HFFc6 (cell line): ENCODE results near the gene ATP2A2. TPM values are rescaled to one million over a fixed set of nuclear protein-coding genes. Genes with fewer than 3 reads are reported as not detected.
A peak's percentile ranks its signal among the peaks of the same experiment; 100 is the strongest.

Source experiments
- DNase-seq: peaks from one replicate; pipeline ENCODE4 v3.0.0-alpha.2; 2018
- H3K27ac Mint-ChIP-seq: 2 replicates; pipeline ENCODE4 v1.8.0; 2020; ENCODE audit warnings: mild to moderate bottlenecking, mixed read lengths
- H3K27me3 Mint-ChIP-seq: 2 replicates; pipeline ENCODE4 v1.8.0; 2021; ENCODE audit warnings: mild to moderate bottlenecking, moderate library complexity, mixed read lengths; ENCODE audit not compliant: insufficient read depth
- H3K36me3 Mint-ChIP-seq: 2 replicates; pipeline ENCODE4 v1.8.0; 2021; ENCODE audit warnings: low read depth, mixed read lengths
- H3K4me1 Mint-ChIP-seq: 2 replicates; pipeline ENCODE4 v1.8.0; 2020; ENCODE audit warnings: low read depth, mixed read lengths
- H3K4me3 Mint-ChIP-seq: 2 replicates; pipeline ENCODE4 v1.8.0; 2020; ENCODE audit warnings: mild to moderate bottlenecking, moderate library complexity, mixed read lengths
- H3K9me3 Mint-ChIP-seq: 2 replicates; pipeline ENCODE4 v1.8.0; 2020; ENCODE audit warnings: mild to moderate bottlenecking, mixed read lengths
- total RNA-seq, 6 experiments: library from RNA; stranded (reverse); fragmentation: NEBNext Ultra II Directional; extraction: Animal tissue kit (Norgen Biotek cat#: 25700); gene quantifications; 2 replicates in 1 of 6; 3 replicates in 5 of 6; pipeline ENCODE4 v1.2.3, GENCODE V29; 2021
- TF ChIP-seq, protein P1 (sequence below): fragments of 200-600 bp; sonication (generic); IDR thresholded peaks from 2 replicates; pipeline ENCODE4 v1.5.0; 2021; ENCODE audit warnings: antibody characterized with exemption, mild to moderate bottlenecking

The ATP2A2 gene
- total RNA-seq, 6 experiments from 2014 or later = 254 to 286 (median 267) TPM

DNA sequence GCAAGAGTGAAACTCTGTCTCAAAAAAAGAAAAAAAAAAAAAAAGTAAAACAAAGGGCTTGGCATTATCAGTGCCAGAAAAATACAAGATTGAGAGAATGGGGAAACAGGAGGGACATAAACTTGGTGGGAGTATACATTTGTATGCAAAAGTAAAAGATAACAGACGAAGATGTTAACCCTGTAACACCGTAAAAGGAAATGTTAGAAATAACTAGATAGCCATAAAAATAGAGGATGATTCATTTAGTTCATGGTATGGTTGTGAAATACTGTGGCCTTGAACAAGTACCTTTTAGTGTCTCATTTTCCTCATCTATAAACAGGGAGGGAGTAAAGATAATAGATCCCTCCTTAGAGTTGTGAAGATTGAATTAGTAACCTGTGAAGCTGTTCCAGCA is 33.3 kb downstream of the ATP2A2 start:
- TF ChIP-seq, protein P1, sequence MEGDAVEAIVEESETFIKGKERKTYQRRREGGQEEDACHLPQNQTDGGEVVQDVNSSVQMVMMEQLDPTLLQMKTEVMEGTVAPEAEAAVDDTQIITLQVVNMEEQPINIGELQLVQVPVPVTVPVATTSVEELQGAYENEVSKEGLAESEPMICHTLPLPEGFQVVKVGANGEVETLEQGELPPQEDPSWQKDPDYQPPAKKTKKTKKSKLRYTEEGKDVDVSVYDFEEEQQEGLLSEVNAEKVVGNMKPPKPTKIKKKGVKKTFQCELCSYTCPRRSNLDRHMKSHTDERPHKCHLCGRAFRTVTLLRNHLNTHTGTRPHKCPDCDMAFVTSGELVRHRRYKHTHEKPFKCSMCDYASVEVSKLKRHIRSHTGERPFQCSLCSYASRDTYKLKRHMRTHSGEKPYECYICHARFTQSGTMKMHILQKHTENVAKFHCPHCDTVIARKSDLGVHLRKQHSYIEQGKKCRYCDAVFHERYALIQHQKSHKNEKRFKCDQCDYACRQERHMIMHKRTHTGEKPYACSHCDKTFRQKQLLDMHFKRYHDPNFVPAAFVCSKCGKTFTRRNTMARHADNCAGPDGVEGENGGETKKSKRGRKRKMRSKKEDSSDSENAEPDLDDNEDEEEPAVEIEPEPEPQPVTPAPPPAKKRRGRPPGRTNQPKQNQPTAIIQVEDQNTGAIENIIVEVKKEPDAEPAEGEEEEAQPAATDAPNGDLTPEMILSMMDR = no peak
- Mint-ChIP-seq H3K4me1 (peaks cover 71% of the 10 kb centered on the region), H3K36me3 (peaks cover 46% of the 10 kb centered on the region; the same call in 1 of the 2 replicates), H3K27me3 (peaks cover 3% of the 10 kb centered on the region), H3K9me3 (no peaks in the 10 kb centered on the region; the same call in 1 of the 2 replicates), H3K27ac (peak overlapping the region; percentile 94), H3K4me3 (peak overlapping the region; percentile 57)
- peak; percentile 80 for DNase-seq

DNA sequence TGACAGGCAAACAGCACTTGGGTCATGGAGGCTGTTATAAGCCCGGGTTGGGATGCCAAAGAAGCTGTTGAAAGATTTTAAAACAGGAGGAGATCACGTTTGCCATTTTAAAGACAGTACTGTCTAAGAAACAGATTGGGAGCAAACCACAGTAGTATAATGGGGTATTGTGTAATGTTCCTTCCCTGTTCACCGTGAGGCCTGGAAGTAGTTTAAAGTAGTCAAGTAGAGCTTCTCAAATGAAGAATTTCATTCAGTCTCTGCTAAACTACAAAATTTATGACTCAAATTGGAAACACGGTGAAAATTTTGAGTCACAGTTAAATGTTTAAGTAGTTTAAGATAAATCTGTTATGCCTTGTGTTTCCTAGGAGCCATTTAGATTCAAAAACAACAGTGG is 35.8 kb downstream of the ATP2A2 start:
- DNase-seq = peak; percentile 89
- peak overlapping the region; percentile 94 for H3K27ac Mint-ChIP-seq
- peaks cover 36% of the 10 kb centered on the region; the same call in 1 of the 2 replicates for H3K36me3 Mint-ChIP-seq
- H3K4me1 Mint-ChIP-seq = peaks cover 70% of the 10 kb centered on the region
- no peaks in the 10 kb centered on the region; the same call in 1 of the 2 replicates for H3K9me3 Mint-ChIP-seq
- TF ChIP-seq, protein P1 = no peak
- peak overlapping the region; percentile 49 for H3K4me3 Mint-ChIP-seq
- H3K27me3 Mint-ChIP-seq = peaks cover 3% of the 10 kb centered on the region

DNA sequence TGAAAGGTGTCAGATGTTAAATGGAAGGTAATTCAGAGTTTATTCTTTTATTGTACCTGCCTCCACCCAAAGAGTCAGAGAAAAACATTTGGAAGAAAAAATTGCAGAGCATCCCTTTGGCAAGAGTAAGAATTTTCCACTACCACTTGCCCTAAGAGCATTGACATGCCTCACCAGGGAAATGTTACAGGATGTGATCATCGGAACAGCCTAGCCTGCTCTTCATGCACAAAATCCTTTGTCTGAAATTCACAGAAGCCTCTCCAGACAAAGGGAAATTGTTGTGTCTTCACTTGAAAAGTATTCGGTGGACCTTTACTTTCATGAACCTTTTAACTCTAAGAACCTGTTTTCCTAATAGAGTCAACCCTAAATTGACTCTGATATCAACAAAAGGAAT is 36.9 kb downstream of the ATP2A2 start:
- TF ChIP-seq, protein P1 = no peak
- Mint-ChIP-seq H3K4me1 (peaks cover 63% of the 10 kb centered on the region), H3K27me3 (peaks cover 3% of the 10 kb centered on the region), H3K9me3 (no peaks in the 10 kb centered on the region), H3K36me3 (peaks cover 31% of the 10 kb centered on the region), H3K27ac (peak overlapping the region; percentile 94), H3K4me3 (peak overlapping the region; percentile 60)
- peak; percentile 55 for DNase-seq

DNA sequence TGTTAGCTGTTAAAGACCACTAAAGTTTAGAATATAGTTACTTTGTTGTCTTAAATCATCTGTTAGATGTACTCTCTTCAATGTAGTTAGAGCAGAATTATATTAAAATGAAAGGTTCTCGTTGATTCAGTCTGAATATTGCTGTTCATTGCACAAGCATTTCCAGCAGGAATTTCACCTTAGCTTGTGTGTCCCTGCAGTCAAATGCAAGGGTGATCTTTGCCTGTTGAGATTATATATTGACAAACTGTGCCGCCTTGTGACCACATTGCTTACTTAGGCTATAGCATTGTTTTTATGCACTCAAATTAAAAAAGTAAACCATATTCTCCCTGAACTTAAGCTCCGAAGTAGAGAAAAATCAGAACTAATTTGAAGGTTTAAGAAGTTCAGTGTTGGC is 39.5 kb downstream of the ATP2A2 start:
- TF ChIP-seq, protein P1 = no peak
- Mint-ChIP-seq H3K4me1 (peaks cover 39% of the 10 kb centered on the region), H3K27me3 (no peaks in the 10 kb centered on the region), H3K4me3 (no peak overlapping the region), H3K36me3 (peaks cover 25% of the 10 kb centered on the region), H3K9me3 (no peaks in the 10 kb centered on the region), H3K27ac (peak overlapping the region; percentile 13; the same call in 1 of the 2 replicates)
- no peak for DNase-seq

DNA sequence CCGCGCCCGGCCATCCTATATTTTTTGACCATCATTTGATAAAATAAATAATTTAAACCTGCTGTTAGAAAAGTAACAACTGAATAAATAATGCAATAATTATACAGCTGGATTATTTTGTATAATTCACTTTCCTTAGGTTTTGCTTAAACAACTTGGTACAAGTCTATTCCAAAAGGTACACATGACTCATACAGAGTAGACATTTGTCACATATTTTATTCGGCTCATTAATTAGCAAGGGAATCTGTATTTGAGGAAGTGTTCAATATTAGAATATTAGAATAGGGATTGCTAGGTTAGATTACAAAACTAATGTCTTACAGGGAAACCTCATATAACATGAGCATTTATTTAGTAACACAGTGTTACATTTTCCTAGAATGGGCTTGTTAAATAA is 48.7 kb downstream of the ATP2A2 start:
- Mint-ChIP-seq H3K36me3 (peaks cover 54% of the 10 kb centered on the region), H3K4me3 (no peak overlapping the region), H3K4me1 (peaks cover 27% of the 10 kb centered on the region), H3K27ac (peak overlapping the region; percentile 41), H3K27me3 (no peaks in the 10 kb centered on the region; the same call in 1 of the 2 replicates), H3K9me3 (no peaks in the 10 kb centered on the region)
- no peak for DNase-seq
- TF ChIP-seq, protein P1 = no peak

DNA sequence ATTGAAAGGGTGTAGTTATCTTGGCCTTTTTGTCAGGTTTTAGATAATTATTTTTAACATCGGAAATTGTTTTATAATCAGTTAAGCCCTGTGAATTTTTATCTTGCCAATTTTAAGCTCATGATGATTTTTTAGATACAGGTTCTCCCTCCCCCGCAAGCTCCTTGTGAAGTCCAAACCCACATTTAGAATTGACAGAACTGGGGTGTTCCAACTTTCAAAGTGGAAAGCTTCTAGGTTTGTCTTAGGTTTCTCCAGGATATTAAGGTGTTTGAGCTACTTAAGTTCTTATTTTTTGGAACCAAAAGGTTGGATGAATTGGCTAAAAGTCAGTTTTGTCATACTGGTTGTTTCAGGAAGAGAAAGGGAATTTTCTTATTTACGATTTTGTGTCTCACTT is 49.1 kb downstream of the ATP2A2 start:
- Mint-ChIP-seq H3K27ac (peak overlapping the region; percentile 41), H3K4me3 (no peak overlapping the region), H3K36me3 (peaks cover 57% of the 10 kb centered on the region), H3K9me3 (no peaks in the 10 kb centered on the region), H3K4me1 (peaks cover 27% of the 10 kb centered on the region), H3K27me3 (peaks cover 1% of the 10 kb centered on the region)
- TF ChIP-seq, protein P1 = no peak
- no peak for DNase-seq
